ENCODE measurements around the gene DDX6.
"Not testable (repeated sequence)": the region's sequence is repeated elsewhere in the genome, so short reads cannot be mapped to it uniquely, and the experiment has no call there.

Gene DDX6

GRCh38 chr11:118791111-118791960 lies at the start of gene DDX6:
TSS of gene DDX6 (minus strand) at chr11:118791164. CDS start at chr11:118786251, 4,913 bp downstream.
- peak; percentile 73 for DNase-seq (ENCODE audit: low read depth, low spot score)

- DNase-seq (ENCODE audit: low read depth, low spot score), result no peak
These were observed 48.1 kb upstream of the DDX6 start for GRCh38 chr11:118838905-118839553.

GRCh38 chr11:118837868-118838267 lies 46.9 kb upstream of the DDX6 start:
- DNase-seq (ENCODE audit: low read depth, low spot score), result no peak

GRCh38 chr11:118834427-118835028 lies 43.6 kb upstream of the DDX6 start:
- no peak for DNase-seq (ENCODE audit: low read depth, low spot score)

GRCh38 chr11:118827118-118827517 lies 36.2 kb upstream of the DDX6 start:
- no peak for DNase-seq (ENCODE audit: low read depth, low spot score)

GRCh38 chr11:118822936-118823510 lies 32.1 kb upstream of the DDX6 start:
- DNase-seq (ENCODE audit: low read depth, low spot score), result not testable (repeated sequence)

- no peak for DNase-seq (ENCODE audit: low read depth, low spot score)
These were observed 29.7 kb upstream of the DDX6 start for GRCh38 chr11:118820412-118821357.

GRCh38 chr11:118820025-118820379 lies 29.0 kb upstream of the DDX6 start:
- DNase-seq (ENCODE audit: low read depth, low spot score), result not testable (repeated sequence)

GRCh38 chr11:118819334-118820024 lies 28.5 kb upstream of the DDX6 start:
- DNase-seq (ENCODE audit: low read depth, low spot score), result no peak

- no peak for DNase-seq (ENCODE audit: low read depth, low spot score)
These were observed 27.2 kb upstream of the DDX6 start for GRCh38 chr11:118818130-118818529.

- no peak for DNase-seq (ENCODE audit: low read depth, low spot score)
These were observed 22.6 kb upstream of the DDX6 start for GRCh38 chr11:118813551-118813950.

- no peak for DNase-seq (ENCODE audit: low read depth, low spot score)
These were observed 21.5 kb upstream of the DDX6 start for GRCh38 chr11:118812485-118812884.

- DNase-seq (ENCODE audit: low read depth, low spot score), result no peak
These were observed 17.1 kb upstream of the DDX6 start for GRCh38 chr11:118807800-118808778.

- DNase-seq (ENCODE audit: low read depth, low spot score), result no peak
These were observed 15.4 kb upstream of the DDX6 start for GRCh38 chr11:118806400-118806799.

- no peak for DNase-seq (ENCODE audit: low read depth, low spot score)
These were observed 13.1 kb upstream of the DDX6 start for GRCh38 chr11:118804094-118804493.

GRCh38 chr11:118799372-118799771 lies 8.4 kb upstream of the DDX6 start:
- DNase-seq (ENCODE audit: low read depth, low spot score), result no peak

- DNase-seq (ENCODE audit: low read depth, low spot score), result no peak
These were observed 6.5 kb upstream of the DDX6 start for GRCh38 chr11:118797510-118797909.

GRCh38 chr11:118792570-118793124 lies 1.7 kb upstream of the DDX6 start:
- peak; percentile 78 for DNase-seq (ENCODE audit: low read depth, low spot score)

GRCh38 chr11:118791961-118792569 lies 1.1 kb upstream of the DDX6 start:
- no peak for DNase-seq (ENCODE audit: low read depth, low spot score)
